ENCODE measurements around the gene TMEM242. TPM values are rescaled to one million over a fixed set of nuclear protein-coding genes. Genes with fewer than 3 reads are reported as not detected.

TMEM242 gene
- total RNA-seq, 1 experiment from 2014 or later = 8.7 TPM

GRCh38 chr6:157281570-157281969 lies 41.7 kb downstream of the TMEM242 start:
- no peaks in the 10 kb centered on the region for H3K9me3 Mint-ChIP-seq
- ChIA-PET CTCF (interaction anchor here (0.7 to 1.8 kb wide), 10 partner anchors 9 to 247 kb away, joined by 3 to 12 read pairs (median 4); no protein-coding TSS in a partner anchor), POLR2A (no interaction called here)
- no peaks in the 10 kb centered on the region for H3K36me3 Mint-ChIP-seq
- DNase-seq (ENCODE audit: low spot score) (peak; percentile 60), ATAC-seq (peak; percentile 65)
- H3K27me3 Mint-ChIP-seq (ENCODE audit: low read depth) = peaks cover 6% of the 10 kb centered on the region; the same call in 1 of the 2 replicates
- H3K4me1 Mint-ChIP-seq = peaks cover 13% of the 10 kb centered on the region
- no peak overlapping the region for H3K27ac Mint-ChIP-seq
- H3K4me3 Mint-ChIP-seq = no peak overlapping the region
- no peak for TF ChIP-seq ZNF671 (CRISPR knock-in tag; IDR thresholded peaks at IDR 0.05)
- TF ChIP-seq KAT7 (CRISPR knock-in tag; IDR thresholded peaks at IDR 0.05; ENCODE audit: borderline replicate concordance) = no peak
- no peak for TF ChIP-seq ZNF416 (CRISPR knock-in tag; IDR thresholded peaks at IDR 0.05)
- TF ChIP-seq TEAD1 (CRISPR knock-in tag; IDR thresholded peaks at IDR 0.05) = no peak
- TF ChIP-seq ARID4B (CRISPR knock-in tag; IDR thresholded peaks at IDR 0.05; ENCODE audit: borderline replicate concordance) = no peak
- TF ChIP-seq ETV6 (CRISPR knock-in tag; IDR thresholded peaks at IDR 0.05) = no peak
- no peak for TF ChIP-seq E2F1 (CRISPR knock-in tag; IDR thresholded peaks at IDR 0.05)
- no peak for TF ChIP-seq CREB1 (CRISPR knock-in tag; IDR thresholded peaks at IDR 0.05)
- TF ChIP-seq ZBTB21 (CRISPR knock-in tag; IDR thresholded peaks at IDR 0.05; ENCODE audit: borderline replicate concordance) = no peak
- TF ChIP-seq FOXP4 (CRISPR knock-in tag; IDR thresholded peaks at IDR 0.05) = no peak
- TF ChIP-seq MYBL2 (CRISPR knock-in tag; IDR thresholded peaks at IDR 0.05) = no peak
- TF ChIP-seq ZNF121 (CRISPR knock-in tag; IDR thresholded peaks at IDR 0.05) = no peak
- TF ChIP-seq CBFB (CRISPR knock-in tag; IDR thresholded peaks at IDR 0.05; ENCODE audit: low read depth) = no peak
- no peak for TF ChIP-seq ZNF396 (CRISPR knock-in tag; IDR thresholded peaks at IDR 0.05; ENCODE audit: borderline replicate concordance)
- no peak for TF ChIP-seq ERG (CRISPR knock-in tag; IDR thresholded peaks at IDR 0.05)
- no peak for TF ChIP-seq CREM (CRISPR knock-in tag; IDR thresholded peaks at IDR 0.05)

- Mint-ChIP-seq H3K9me3 (no peaks in the 10 kb centered on the region), H3K4me3 (no peak overlapping the region), H3K27ac (no peak overlapping the region), H3K4me1 (peaks cover 13% of the 10 kb centered on the region), H3K36me3 (no peaks in the 10 kb centered on the region), H3K27me3 (ENCODE audit: low read depth) (peaks cover 6% of the 10 kb centered on the region; the same call in 1 of the 2 replicates)
- ChIA-PET POLR2A (no interaction called here), CTCF (interaction anchor here (0.8 to 1.8 kb wide), 6 partner anchors 8 to 87 kb away, joined by 3 to 12 read pairs (median 4); no protein-coding TSS in a partner anchor)
- DNase-seq (ENCODE audit: low spot score) = no peak
- ATAC-seq = no peak
- TF ChIP-seq ZNF263 (CRISPR knock-in tag; IDR thresholded peaks at IDR 0.05; ENCODE audit: low read depth) (no peak), OVOL2 (CRISPR knock-in tag; IDR thresholded peaks at IDR 0.05; ENCODE audit: borderline replicate concordance) (no peak), CTCF (IDR thresholded peaks at IDR 0.05) (no peak), USF2 (CRISPR knock-in tag; IDR thresholded peaks at IDR 0.05) (no peak), NFE2L1 (CRISPR knock-in tag; IDR thresholded peaks at IDR 0.05) (no peak), SMAD4 (CRISPR knock-in tag; IDR thresholded peaks at IDR 0.05) (no peak), HMGA2 (CRISPR knock-in tag; IDR thresholded peaks at IDR 0.05) (no peak), MAX (CRISPR knock-in tag; IDR thresholded peaks at IDR 0.05) (no peak)
These were observed 42.4 kb downstream of the TMEM242 start for GRCh38 chr6:157280947-157281346.
